B cell (primary cell): ENCODE results near the gene PITHD1.

Experiments used
- EZH2 ChIP-seq: IDR thresholded peaks from 2 replicates; pipeline ENCODE4 v1.6.1; 2012; ENCODE audit warnings: borderline replicate concordance, low read depth, mild to moderate bottlenecking, moderate library complexity, low read length; ENCODE audit not compliant: insufficient read depth, poor library complexity, severe bottlenecking
- TF ChIP-seq, protein P1 (sequence below): fragments of 200-600 bp; IDR thresholded peaks from one replicate; pipeline ENCODE4 v1.8.0; 2022; ENCODE audit warnings: antibody characterized with exemption, mild to moderate bottlenecking

GRCh38 chr1:23787701-23788100 is 9.5 kb downstream of the PITHD1 start:
- TF ChIP-seq EZH2: no peak
- TF ChIP-seq, protein P1, sequence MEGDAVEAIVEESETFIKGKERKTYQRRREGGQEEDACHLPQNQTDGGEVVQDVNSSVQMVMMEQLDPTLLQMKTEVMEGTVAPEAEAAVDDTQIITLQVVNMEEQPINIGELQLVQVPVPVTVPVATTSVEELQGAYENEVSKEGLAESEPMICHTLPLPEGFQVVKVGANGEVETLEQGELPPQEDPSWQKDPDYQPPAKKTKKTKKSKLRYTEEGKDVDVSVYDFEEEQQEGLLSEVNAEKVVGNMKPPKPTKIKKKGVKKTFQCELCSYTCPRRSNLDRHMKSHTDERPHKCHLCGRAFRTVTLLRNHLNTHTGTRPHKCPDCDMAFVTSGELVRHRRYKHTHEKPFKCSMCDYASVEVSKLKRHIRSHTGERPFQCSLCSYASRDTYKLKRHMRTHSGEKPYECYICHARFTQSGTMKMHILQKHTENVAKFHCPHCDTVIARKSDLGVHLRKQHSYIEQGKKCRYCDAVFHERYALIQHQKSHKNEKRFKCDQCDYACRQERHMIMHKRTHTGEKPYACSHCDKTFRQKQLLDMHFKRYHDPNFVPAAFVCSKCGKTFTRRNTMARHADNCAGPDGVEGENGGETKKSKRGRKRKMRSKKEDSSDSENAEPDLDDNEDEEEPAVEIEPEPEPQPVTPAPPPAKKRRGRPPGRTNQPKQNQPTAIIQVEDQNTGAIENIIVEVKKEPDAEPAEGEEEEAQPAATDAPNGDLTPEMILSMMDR: no peak
